Natural killer cell (primary cell): ENCODE measurements around the gene PRRT3. TPM values are rescaled to one million over a fixed set of nuclear protein-coding genes. Genes with fewer than 3 reads are reported as not detected.

Source experiments
- ATAC-seq, 3 donors: fragments of 150-1000 bp in 2 of 3; fragments of 200-7000 bp in 1 of 3; cut with Tn5 transposase; 1 replicate in 1 of 3; 2 replicates in 2 of 3; pipeline ENCODE4 v1.10.0; 2021; ENCODE audit warnings: mild to moderate bottlenecking in 2 of 3, moderate library complexity in 2 of 3
- DNase-seq, 2 donors: peaks; one replicate each; pipeline versions ENCODE4 v3.0.0 to v3.0.0-alpha.2; 2013 to 2021; ENCODE audit warnings: mixed read lengths in 1 of 2
- H3K27ac ChIP-seq: one replicate; pipeline ENCODE4 v1.5.1; 2013; ENCODE audit warnings: mild to moderate bottlenecking, low read length
- H3K27me3 ChIP-seq: one replicate; pipeline ENCODE4 v1.6.1; 2013; ENCODE audit warnings: low read length; ENCODE audit not compliant: control insufficient read depth, insufficient read depth
- H3K36me3 ChIP-seq: one replicate; pipeline ENCODE4 v1.6.1; 2013; ENCODE audit warnings: low read length; ENCODE audit not compliant: control insufficient read depth, insufficient read depth
- H3K4me1 ChIP-seq: one replicate; pipeline ENCODE4 v1.6.1; 2013; ENCODE audit warnings: low read length; ENCODE audit not compliant: control insufficient read depth, insufficient read depth
- H3K4me3 ChIP-seq: one replicate; pipeline ENCODE4 v1.5.1; 2013; ENCODE audit warnings: low read length
- H3K9me3 ChIP-seq: one replicate; pipeline ENCODE4 v1.6.1; 2013; ENCODE audit warnings: low read length; ENCODE audit not compliant: control insufficient read depth, insufficient read depth
- H3K27ac Mint-ChIP-seq, 2 donors: one replicate each; pipeline ENCODE4 v1.8.0; 2022; ENCODE audit warnings: mild to moderate bottlenecking in 2 of 2, mixed read lengths in 2 of 2, moderate library complexity in 1 of 2
- H3K27me3 Mint-ChIP-seq, 2 donors: one replicate each; pipeline ENCODE4 v1.8.0; 2022; ENCODE audit warnings: low read depth in 2 of 2, mixed read lengths in 2 of 2
- H3K36me3 Mint-ChIP-seq: one replicate; pipeline ENCODE4 v1.8.0; 2022; ENCODE audit warnings: mixed read lengths
- H3K4me1 Mint-ChIP-seq, 2 donors: one replicate each; pipeline ENCODE4 v1.8.0; 2022; ENCODE audit warnings: mixed read lengths in 2 of 2
- H3K4me3 Mint-ChIP-seq: one replicate; pipeline ENCODE4 v1.8.0; 2022; ENCODE audit warnings: mild to moderate bottlenecking, moderate library complexity, mixed read lengths
- H3K9me3 Mint-ChIP-seq, 2 donors: one replicate each; pipeline ENCODE4 v1.8.0; 2022; ENCODE audit warnings: mixed read lengths in 2 of 2
- CTCF ChIP-seq: fragments of 200-600 bp; IDR thresholded peaks from one replicate; pipeline ENCODE4 v1.8.0; 2022; ENCODE audit warnings: antibody characterized with exemption
- WGBS: methylation state at CpG from one replicate; pipeline ENCODE4 v1.1.7; 2013; ENCODE audit warnings: missing lambda C conversion rate; ENCODE audit not compliant: insufficient coverage; 5-methylcytosine and 5-hydroxymethylcytosine counted together
- intact Hi-C: fragments of 100-400 bp; cut with micrococcal nuclease; formaldehyde crosslinking; loops from one replicate; pipeline ENCODE4 v1.14.2; 2022
- total RNA-seq, 4 donors: library from RNA; stranded (reverse); fragments of 120-200 nt in 1 of 4; gene quantifications; one replicate each; pipeline versions ENCODE4 v1.2.3 to v1.2.4, GENCODE V29; 2013 to 2022

The PRRT3 gene
- total RNA-seq, 3 donors from 2014 or later (not counting 1 experiment from before 2014, with no cell fraction given) = 2.2 to 5.1 (median 4.8) TPM

DNA sequence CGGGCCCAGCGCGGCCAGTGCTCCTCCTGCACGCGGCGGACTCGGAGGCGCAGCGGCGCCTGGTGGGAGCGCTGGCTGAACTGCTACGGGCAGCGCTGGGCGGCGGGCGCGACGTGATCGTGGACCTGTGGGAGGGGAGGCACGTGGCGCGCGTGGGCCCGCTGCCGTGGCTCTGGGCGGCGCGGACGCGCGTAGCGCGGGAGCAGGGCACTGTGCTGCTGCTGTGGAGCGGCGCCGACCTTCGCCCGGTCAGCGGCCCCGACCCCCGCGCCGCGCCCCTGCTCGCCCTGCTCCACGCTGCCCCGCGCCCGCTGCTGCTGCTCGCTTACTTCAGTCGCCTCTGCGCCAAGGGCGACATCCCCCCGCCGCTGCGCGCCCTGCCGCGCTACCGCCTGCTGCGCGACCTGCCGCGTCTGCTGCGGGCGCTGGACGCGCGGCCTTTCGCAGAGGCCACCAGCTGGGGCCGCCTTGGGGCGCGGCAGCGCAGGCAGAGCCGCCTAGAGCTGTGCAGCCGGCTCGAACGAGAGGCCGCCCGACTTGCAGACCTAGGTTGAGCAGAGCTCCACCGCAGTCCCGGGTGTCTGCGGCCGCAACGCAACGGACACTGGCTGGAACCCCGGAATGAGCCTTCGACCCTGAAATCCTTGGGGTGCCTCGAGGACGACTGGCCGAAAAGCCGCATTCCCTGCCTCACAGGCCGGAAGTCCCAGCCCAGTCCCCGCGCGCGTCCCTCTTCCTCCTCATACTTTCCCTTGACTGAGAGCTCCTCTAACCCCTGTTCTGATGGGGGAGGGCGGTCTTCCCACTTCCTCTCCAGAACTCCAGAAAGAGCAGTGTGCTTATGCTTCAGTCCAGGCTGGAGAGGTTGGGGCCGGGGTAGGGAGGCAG is 36.7 kb downstream of the PRRT3 start:
- Histone ChIP-seq H3K4me3 (peak overlapping the region; percentile 35), H3K4me1 (peaks cover 21% of the 10 kb centered on the region), H3K9me3 (no peaks in the 10 kb centered on the region), H3K27ac (no peak overlapping the region), H3K36me3 (no peaks in the 10 kb centered on the region), H3K27me3 (no peaks in the 10 kb centered on the region)
- Mint-ChIP-seq H3K4me3 (peak overlapping the region; percentile 81), H3K4me1 (peaks cover 8 to 29% of the 10 kb centered on the region in 2 donors), H3K36me3 (no peaks in the 10 kb centered on the region), H3K27ac (peak overlapping the region in 1 of 2 donors; percentile 56), H3K27me3 (peaks cover 0 to 2% of the 10 kb centered on the region in 2 donors), H3K9me3 (no peaks in the 10 kb centered on the region)
- WGBS = 2% methylated on average over 94 of the region's 99 CpGs
- peak; percentile 29 to 56 for DNase-seq
- peak; percentile 17 for TF ChIP-seq CTCF
- intact Hi-C loops = no loop called here
- ATAC-seq = peak; percentile 69 to 77 (median 70)

DNA sequence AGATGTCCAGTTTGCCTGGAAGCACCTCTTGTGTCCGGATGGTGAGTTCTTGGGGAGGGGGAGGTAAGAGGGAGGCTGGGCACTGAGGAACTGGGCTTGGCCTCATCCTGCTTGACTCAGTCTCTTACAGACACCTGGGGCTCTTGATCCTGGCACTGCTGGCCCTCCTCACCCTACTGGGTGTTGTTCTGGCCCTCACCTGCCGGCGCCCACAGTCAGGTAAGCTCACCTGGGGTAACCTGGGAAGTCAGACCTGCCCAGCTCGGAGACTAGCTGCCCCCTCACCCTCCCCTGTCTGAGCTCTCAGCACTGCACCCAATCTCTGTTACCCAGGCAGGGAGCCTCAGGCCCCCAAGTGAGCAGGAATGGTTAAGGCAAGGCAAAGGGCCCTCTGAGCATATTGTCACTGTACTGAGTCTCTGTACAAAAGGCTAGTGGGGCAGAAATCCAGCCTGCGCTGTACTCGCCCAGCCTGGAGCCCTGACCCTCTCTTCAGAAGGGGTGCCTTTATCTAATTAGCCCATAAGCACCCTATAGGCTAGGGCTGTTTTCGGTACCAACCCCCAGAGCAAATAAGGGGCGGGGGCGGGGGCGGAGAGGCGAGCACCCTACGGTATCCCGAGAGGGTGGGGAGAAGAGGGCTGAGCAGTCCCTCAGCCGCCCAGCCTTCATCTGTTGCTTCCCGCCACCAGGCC is 37.5 kb downstream of the PRRT3 start:
- Histone ChIP-seq H3K27ac (no peak overlapping the region), H3K36me3 (no peaks in the 10 kb centered on the region), H3K9me3 (no peaks in the 10 kb centered on the region), H3K4me3 (no peak overlapping the region), H3K27me3 (no peaks in the 10 kb centered on the region), H3K4me1 (peaks cover 21% of the 10 kb centered on the region)
- DNase-seq (no peak), ATAC-seq (no peak)
- Mint-ChIP-seq H3K27me3 (peaks cover 0 to 2% of the 10 kb centered on the region in 2 donors), H3K9me3 (no peaks in the 10 kb centered on the region), H3K27ac (no peak overlapping the region), H3K4me1 (peaks cover 8 to 30% of the 10 kb centered on the region in 2 donors), H3K36me3 (no peaks in the 10 kb centered on the region), H3K4me3 (peak overlapping the region; percentile 81)
- WGBS = 34% methylated on average over 15 of the region's 15 CpGs
- intact Hi-C loops = no loop called here
- TF ChIP-seq CTCF = no peak

DNA sequence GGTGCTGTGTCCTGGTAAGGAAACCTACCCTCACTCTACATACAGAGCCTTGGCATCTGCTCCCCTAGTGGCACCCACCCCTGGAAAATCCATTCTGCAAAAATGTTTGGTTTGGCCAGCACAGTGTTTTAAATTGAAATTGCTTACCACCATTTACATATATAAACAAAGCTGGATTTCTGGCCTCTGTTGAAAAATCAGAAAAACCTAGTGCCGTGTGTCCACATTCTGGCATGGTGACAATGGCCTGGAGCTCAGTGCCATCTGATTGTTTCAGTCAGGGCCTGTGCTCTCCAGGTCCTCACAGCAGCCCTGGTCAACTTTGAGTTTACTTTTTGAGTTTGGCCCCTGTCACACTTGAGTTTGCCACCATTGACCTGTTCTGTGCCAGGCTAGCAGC is 38.2 kb downstream of the PRRT3 start:
- Mint-ChIP-seq H3K36me3 (no peaks in the 10 kb centered on the region), H3K9me3 (no peaks in the 10 kb centered on the region), H3K27me3 (peaks cover 0 to 2% of the 10 kb centered on the region in 2 donors), H3K4me3 (no peak overlapping the region), H3K27ac (no peak overlapping the region), H3K4me1 (peaks cover 8 to 33% of the 10 kb centered on the region in 2 donors)
- Histone ChIP-seq H3K9me3 (no peaks in the 10 kb centered on the region), H3K27me3 (no peaks in the 10 kb centered on the region), H3K4me3 (no peak overlapping the region), H3K27ac (no peak overlapping the region), H3K4me1 (peaks cover 21% of the 10 kb centered on the region), H3K36me3 (no peaks in the 10 kb centered on the region)
- DNase-seq (no peak), ATAC-seq (no peak)
- TF ChIP-seq CTCF = no peak
- intact Hi-C loops = no loop called here
- WGBS = 94% methylated on average over 1 of the region's 1 CpG
